HepG2 (cell line): Measurements from ENCODE around the gene HS3ST2.

Experiments
- PHF8 ChIP-seq: sonication (generic); formaldehyde crosslinking; IDR thresholded peaks from 2 replicates; pipeline ENCODE4 v1.5.0; 2020; ENCODE audit warnings: missing genetic modification reagents
- ZNF660 ChIP-seq: sonication (generic); formaldehyde crosslinking; IDR thresholded peaks from 2 replicates; pipeline ENCODE4 v1.5.1; 2020; ENCODE audit warnings: mild to moderate bottlenecking, low read depth, missing genetic modification reagents, borderline replicate concordance
- TF ChIP-seq, protein P1 (sequence below): sonication (generic); formaldehyde crosslinking; IDR thresholded peaks from 2 replicates; pipeline ENCODE4 v1.5.0; 2020; ENCODE audit warnings: mild to moderate bottlenecking, missing genetic modification reagents, moderate library complexity
- TF ChIP-seq, protein P2 (sequence below): sonication (generic); formaldehyde crosslinking; IDR thresholded peaks from 2 replicates; pipeline ENCODE4 v1.8.0; 2022; ENCODE audit warnings: missing genetic modification reagents, mild to moderate bottlenecking, moderate library complexity, borderline replicate concordance

DNA sequence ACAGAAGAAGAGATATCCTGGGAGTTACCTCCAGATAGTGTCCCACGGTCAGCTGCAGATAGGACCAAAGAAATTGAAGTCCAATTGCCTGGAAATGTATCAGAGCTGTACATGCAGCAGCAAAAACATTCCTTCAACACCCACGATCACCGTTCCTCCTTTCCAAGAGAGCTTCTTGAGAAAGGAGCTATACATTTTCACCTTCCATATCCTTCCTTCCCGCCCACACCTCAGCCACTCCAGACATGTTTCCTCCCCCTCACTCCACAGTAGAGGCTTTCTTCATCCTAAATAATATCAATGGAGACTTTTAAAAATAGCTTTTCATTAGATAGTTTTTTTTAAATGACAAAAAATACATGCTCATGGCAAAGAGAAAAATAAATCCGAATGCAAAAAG is 87.6 kb downstream of the HS3ST2 start:
- TF ChIP-seq PHF8 (CRISPR knock-in tag): no peak
- TF ChIP-seq ZNF660 (CRISPR knock-in tag): no peak
- TF ChIP-seq, protein P1, sequence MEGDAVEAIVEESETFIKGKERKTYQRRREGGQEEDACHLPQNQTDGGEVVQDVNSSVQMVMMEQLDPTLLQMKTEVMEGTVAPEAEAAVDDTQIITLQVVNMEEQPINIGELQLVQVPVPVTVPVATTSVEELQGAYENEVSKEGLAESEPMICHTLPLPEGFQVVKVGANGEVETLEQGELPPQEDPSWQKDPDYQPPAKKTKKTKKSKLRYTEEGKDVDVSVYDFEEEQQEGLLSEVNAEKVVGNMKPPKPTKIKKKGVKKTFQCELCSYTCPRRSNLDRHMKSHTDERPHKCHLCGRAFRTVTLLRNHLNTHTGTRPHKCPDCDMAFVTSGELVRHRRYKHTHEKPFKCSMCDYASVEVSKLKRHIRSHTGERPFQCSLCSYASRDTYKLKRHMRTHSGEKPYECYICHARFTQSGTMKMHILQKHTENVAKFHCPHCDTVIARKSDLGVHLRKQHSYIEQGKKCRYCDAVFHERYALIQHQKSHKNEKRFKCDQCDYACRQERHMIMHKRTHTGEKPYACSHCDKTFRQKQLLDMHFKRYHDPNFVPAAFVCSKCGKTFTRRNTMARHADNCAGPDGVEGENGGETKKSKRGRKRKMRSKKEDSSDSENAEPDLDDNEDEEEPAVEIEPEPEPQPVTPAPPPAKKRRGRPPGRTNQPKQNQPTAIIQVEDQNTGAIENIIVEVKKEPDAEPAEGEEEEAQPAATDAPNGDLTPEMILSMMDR (CRISPR knock-in tag): no peak
- TF ChIP-seq, protein P2, sequence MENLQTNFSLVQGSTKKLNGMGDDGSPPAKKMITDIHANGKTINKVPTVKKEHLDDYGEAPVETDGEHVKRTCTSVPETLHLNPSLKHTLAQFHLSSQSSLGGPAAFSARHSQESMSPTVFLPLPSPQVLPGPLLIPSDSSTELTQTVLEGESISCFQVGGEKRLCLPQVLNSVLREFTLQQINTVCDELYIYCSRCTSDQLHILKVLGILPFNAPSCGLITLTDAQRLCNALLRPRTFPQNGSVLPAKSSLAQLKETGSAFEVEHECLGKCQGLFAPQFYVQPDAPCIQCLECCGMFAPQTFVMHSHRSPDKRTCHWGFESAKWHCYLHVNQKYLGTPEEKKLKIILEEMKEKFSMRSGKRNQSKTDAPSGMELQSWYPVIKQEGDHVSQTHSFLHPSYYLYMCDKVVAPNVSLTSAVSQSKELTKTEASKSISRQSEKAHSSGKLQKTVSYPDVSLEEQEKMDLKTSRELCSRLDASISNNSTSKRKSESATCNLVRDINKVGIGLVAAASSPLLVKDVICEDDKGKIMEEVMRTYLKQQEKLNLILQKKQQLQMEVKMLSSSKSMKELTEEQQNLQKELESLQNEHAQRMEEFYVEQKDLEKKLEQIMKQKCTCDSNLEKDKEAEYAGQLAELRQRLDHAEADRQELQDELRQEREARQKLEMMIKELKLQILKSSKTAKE (CRISPR knock-in tag): no peak
